ENCODE measurements around the gene ADK. TPM values are rescaled to one million over a fixed set of nuclear protein-coding genes. Genes with fewer than 3 reads are reported as not detected.

The ADK gene
- total RNA-seq, 4 donors from 2014 or later, result 62.1 to 84.7 (median 74.4) TPM

DNA sequence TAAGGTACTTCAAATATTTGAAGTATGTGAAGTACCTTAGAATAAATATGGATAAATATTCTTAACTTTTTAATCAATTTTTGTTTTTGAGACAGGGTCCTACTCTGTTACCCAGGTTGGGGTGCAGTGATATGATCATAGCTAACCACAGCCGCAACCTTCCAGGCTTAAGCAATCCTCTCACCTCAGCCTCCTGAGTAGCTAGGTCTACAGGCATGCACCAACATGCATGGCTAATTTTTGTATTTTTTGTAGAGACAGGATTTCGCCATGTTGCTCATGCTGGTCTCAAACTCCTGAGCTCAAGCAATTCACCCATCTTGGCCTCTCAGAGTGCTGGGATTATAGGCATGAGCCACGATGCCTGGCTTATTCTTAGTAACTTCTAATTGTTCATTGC lies 555.9 kb downstream of the ADK start:
- TF ChIP-seq POLR2A (IDR thresholded peaks at IDR 0.05), result no peak
- TF ChIP-seq, protein P1, sequence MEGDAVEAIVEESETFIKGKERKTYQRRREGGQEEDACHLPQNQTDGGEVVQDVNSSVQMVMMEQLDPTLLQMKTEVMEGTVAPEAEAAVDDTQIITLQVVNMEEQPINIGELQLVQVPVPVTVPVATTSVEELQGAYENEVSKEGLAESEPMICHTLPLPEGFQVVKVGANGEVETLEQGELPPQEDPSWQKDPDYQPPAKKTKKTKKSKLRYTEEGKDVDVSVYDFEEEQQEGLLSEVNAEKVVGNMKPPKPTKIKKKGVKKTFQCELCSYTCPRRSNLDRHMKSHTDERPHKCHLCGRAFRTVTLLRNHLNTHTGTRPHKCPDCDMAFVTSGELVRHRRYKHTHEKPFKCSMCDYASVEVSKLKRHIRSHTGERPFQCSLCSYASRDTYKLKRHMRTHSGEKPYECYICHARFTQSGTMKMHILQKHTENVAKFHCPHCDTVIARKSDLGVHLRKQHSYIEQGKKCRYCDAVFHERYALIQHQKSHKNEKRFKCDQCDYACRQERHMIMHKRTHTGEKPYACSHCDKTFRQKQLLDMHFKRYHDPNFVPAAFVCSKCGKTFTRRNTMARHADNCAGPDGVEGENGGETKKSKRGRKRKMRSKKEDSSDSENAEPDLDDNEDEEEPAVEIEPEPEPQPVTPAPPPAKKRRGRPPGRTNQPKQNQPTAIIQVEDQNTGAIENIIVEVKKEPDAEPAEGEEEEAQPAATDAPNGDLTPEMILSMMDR (IDR thresholded peaks at IDR 0.05), result no peak
- WGBS, 2 donors, result 97 to 99% methylated on average over 3 of the region's 3 CpGs
- H3K27me3 ChIP-seq, result no peaks in the 10 kb centered on the region
- no peak overlapping the region for H3K27ac ChIP-seq
- H3K4me1 ChIP-seq, result no peaks in the 10 kb centered on the region
- no peak overlapping the region for H3K4me3 ChIP-seq (replicated peaks in 1 of 3)
- intact Hi-C loops (cut with DNase I), result no loop called here
- peaks cover 0 to 4% of the 10 kb centered on the region in 2 donors for H3K36me3 ChIP-seq
- no peak for DNase-seq
- H3K9me3 ChIP-seq, result no peaks in the 10 kb centered on the region

DNA sequence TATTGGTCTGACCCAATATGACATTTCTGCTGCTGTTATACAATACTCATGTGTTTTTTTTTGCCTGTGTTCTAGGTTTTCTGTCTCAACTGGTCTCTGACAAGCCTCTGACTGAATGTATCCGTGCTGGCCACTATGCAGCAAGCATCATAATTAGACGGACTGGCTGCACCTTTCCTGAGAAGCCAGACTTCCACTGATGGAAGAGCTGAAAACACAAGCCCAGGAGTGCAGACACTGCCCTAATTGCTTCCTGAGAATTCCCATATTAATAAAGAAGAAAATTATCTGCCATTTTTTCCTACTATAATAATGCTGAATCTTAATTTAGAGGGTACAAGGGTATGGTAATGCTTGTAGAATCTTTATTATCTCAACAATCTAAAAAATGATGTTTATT lies 557.2 kb downstream of the ADK start:
- 91 to 95% methylated on average over 2 of the region's 2 CpGs for WGBS, 2 donors
- Histone ChIP-seq H3K36me3 (peaks cover 0 to 4% of the 10 kb centered on the region in 2 donors), H3K9me3 (no peaks in the 10 kb centered on the region), H3K4me1 (no peaks in the 10 kb centered on the region), H3K27me3 (no peaks in the 10 kb centered on the region), H3K4me3 (replicated peaks in 1 of 3) (no peak overlapping the region), H3K27ac (no peak overlapping the region)
- intact Hi-C loops (cut with DNase I), result no loop called here
- TF ChIP-seq, protein P1 (IDR thresholded peaks at IDR 0.05), result no peak
- no peak for TF ChIP-seq POLR2A (IDR thresholded peaks at IDR 0.05)
- DNase-seq, result no peak

DNA sequence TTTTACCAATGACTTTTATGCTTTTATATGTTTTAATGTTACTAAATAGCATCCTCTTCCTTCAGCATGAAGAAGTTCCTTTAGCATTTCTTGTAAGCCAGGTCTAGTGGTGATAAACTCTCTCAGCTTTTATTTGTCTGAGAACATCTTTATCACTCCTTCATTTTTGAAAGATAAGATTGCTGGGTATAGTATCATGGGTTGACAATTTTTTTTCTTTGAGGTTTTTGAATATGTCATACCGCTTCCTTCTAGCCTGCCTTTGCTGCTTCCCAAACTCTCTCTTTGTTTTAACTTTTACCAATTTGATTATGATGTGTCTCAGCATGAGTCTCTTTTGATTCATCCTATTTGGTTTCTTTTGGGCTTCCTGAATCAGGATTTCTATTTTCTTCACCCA lies 567.2 kb downstream of the ADK start:
- 98% methylated on average over 1 of the region's 1 CpG for WGBS, 2 donors
- intact Hi-C loops (cut with DNase I), result no loop called here
- Histone ChIP-seq H3K4me1 (no peaks in the 10 kb centered on the region), H3K27me3 (no peaks in the 10 kb centered on the region), H3K27ac (no peak overlapping the region), H3K9me3 (no peaks in the 10 kb centered on the region), H3K36me3 (no peaks in the 10 kb centered on the region), H3K4me3 (replicated peaks in 1 of 3) (no peak overlapping the region)
- TF ChIP-seq, protein P1 (IDR thresholded peaks at IDR 0.05), result no peak
- TF ChIP-seq POLR2A (IDR thresholded peaks at IDR 0.05), result no peak
- DNase-seq, result no peak

- TF ChIP-seq, protein P1 (IDR thresholded peaks at IDR 0.05), result no peak
- no peak for TF ChIP-seq POLR2A (IDR thresholded peaks at IDR 0.05)
- Histone ChIP-seq H3K27ac (no peak overlapping the region), H3K36me3 (no peaks in the 10 kb centered on the region), H3K4me1 (no peaks in the 10 kb centered on the region), H3K27me3 (no peaks in the 10 kb centered on the region), H3K9me3 (no peaks in the 10 kb centered on the region), H3K4me3 (replicated peaks in 1 of 3) (no peak overlapping the region)
- DNase-seq, result no peak
- intact Hi-C loops (cut with DNase I), result no loop called here
- 95 to 100% methylated on average over 1 of the region's 1 CpG for WGBS, 2 donors
Measured at GRCh38 chr10:74728225-74728624, 577.2 kb downstream of the ADK start.

GRCh38 chr10:74730246-74730645 lies 579.2 kb downstream of the ADK start:
- no peak overlapping the region for H3K4me3 ChIP-seq (replicated peaks in 1 of 3)
- no peaks in the 10 kb centered on the region for H3K9me3 ChIP-seq
- H3K27me3 ChIP-seq, result no peaks in the 10 kb centered on the region
- intact Hi-C loops (cut with DNase I), result no loop called here
- H3K36me3 ChIP-seq, result no peaks in the 10 kb centered on the region
- no peak for DNase-seq
- WGBS, 2 donors, result 62 to 85% methylated on average over 2 to 4 of the region's 4 CpGs
- no peaks in the 10 kb centered on the region for H3K4me1 ChIP-seq
- no peak overlapping the region for H3K27ac ChIP-seq
- TF ChIP-seq, protein P1 (IDR thresholded peaks at IDR 0.05), result no peak
- TF ChIP-seq POLR2A (IDR thresholded peaks at IDR 0.05), result no peak

Measured in thyroid gland (tissue), 4 donors.